K562 (cell line): ENCODE results near the gene ENKUR. TPM values are rescaled to one million over a fixed set of nuclear protein-coding genes. Genes with fewer than 3 reads are reported as not detected.

Experiments
- ATF7 ChIP-seq: fragments of 450-650 bp; IDR thresholded peaks from 2 replicates; pipeline ENCODE4 v1.7.1; 2014; ENCODE audit warnings: mild to moderate bottlenecking, moderate library complexity
- CBX5 ChIP-seq: IDR thresholded peaks from 2 replicates; pipeline ENCODE4 v1.6.1; 2014; ENCODE audit warnings: low read depth, borderline replicate concordance
- CCNT2 ChIP-seq: IDR thresholded peaks from 2 replicates; pipeline ENCODE4 v1.6.1; 2011; ENCODE audit warnings: borderline replicate concordance, low read depth, mild to moderate bottlenecking, moderate library complexity, mixed read lengths, low read length; ENCODE audit not compliant: insufficient read length; ENCODE audit errors: extremely low read depth
- EWSR1 ChIP-seq: fragments of 450-650 bp; IDR thresholded peaks from 2 replicates; pipeline ENCODE4 v1.6.1; 2018; ENCODE audit warnings: borderline replicate concordance, mild to moderate bottlenecking, low read depth, moderate library complexity; ENCODE audit not compliant: partially characterized antibody
- HOMEZ ChIP-seq: fragments of 250-450 bp; sonication (Bioruptor Pico); IDR thresholded peaks from 2 replicates; pipeline ENCODE4 v1.4.0; 2020; ENCODE audit warnings: mild to moderate bottlenecking, moderate library complexity
- PCBP1 ChIP-seq: fragments of 200-400 bp; formaldehyde crosslinking; IDR thresholded peaks from 2 replicates; pipeline ENCODE4 v1.6.1; 2018; ENCODE audit warnings: mild to moderate bottlenecking, low read depth, low read length; ENCODE audit not compliant: poor library complexity, severe bottlenecking
- POU5F1 ChIP-seq: fragments of 150-350 bp; IDR thresholded peaks from 2 replicates; pipeline ENCODE4 v1.6.1; 2014; ENCODE audit warnings: borderline replicate concordance, low read length, low read depth, mild to moderate bottlenecking; ENCODE audit not compliant: partially characterized antibody
- RBM17 ChIP-seq: fragments of 200-400 bp; formaldehyde crosslinking; IDR thresholded peaks from 2 replicates; pipeline ENCODE4 v1.6.1; 2017; ENCODE audit warnings: low read depth, mild to moderate bottlenecking, low read length, borderline replicate concordance
- RERE ChIP-seq: sonication (generic); formaldehyde crosslinking; IDR thresholded peaks from 2 replicates; pipeline ENCODE4 v1.8.0; 2023; ENCODE audit warnings: missing genetic modification reagents, mild to moderate bottlenecking, borderline replicate concordance
- SIX5 ChIP-seq, 2 experiments: IDR thresholded peaks; 2 replicates each; pipeline ENCODE4 v1.6.1; 2011; ENCODE audit warnings: low read length in 2 of 2, borderline replicate concordance in 1 of 2, low read depth in 1 of 2, mild to moderate bottlenecking in 1 of 2, moderate library complexity in 1 of 2; ENCODE audit not compliant: insufficient read depth in 1 of 2
- SPI1 ChIP-seq: IDR thresholded peaks from 2 replicates; pipeline ENCODE4 v1.6.1; 2011; ENCODE audit warnings: low read depth, low read length, control low read depth, borderline replicate concordance
- YBX1 ChIP-seq: fragments of 450-650 bp; IDR thresholded peaks from 2 replicates; pipeline ENCODE4 v1.7.1; 2016; ENCODE audit warnings: mild to moderate bottlenecking
- ZBTB2 ChIP-seq: fragments of 450-650 bp; IDR thresholded peaks from 2 replicates; pipeline ENCODE4 v1.6.1; 2016; ENCODE audit warnings: antibody characterized with exemption
- ZNF143 ChIP-seq: sonication (generic); formaldehyde crosslinking; IDR thresholded peaks from 2 replicates; pipeline ENCODE4 v1.9.0; 2022; ENCODE audit warnings: mild to moderate bottlenecking, missing genetic modification reagents
- ZNF212 ChIP-seq: fragments of 450-650 bp; formaldehyde crosslinking; IDR thresholded peaks from 2 replicates; pipeline ENCODE4 v1.4.0; 2020; ENCODE audit warnings: mild to moderate bottlenecking
- ZSCAN32 ChIP-seq: fragments of 450-650 bp; formaldehyde crosslinking; IDR thresholded peaks from 2 replicates; pipeline ENCODE4 v1.4.0; 2020; ENCODE audit warnings: mild to moderate bottlenecking, moderate library complexity
- polyA plus RNA-seq, 8 experiments: library from polyadenylated mRNA; depleted of rRNA in 4 of 8; stranded (reverse) in 5 of 8; unstranded in 3 of 8; fragments of >200 nt; fragmentation: Nextera tagmentation in 2 of 8; fragmentation: Illumina TruSeq in 1 of 8; extraction: Ambion mirVana in 2 of 8; extraction: Trizol in 1 of 8; gene quantifications; 2 replicates each; pipeline versions ENCODE4 v1.2.1 to v1.2.3, GENCODE V29; 2011 to 2014; ENCODE audit warnings: inconsistent platforms in 1 of 8, missing spikeins in 1 of 8
- total RNA-seq, 7 experiments: library from RNA; depleted of rRNA in 6 of 7; stranded (reverse); fragments of >200 nt in 6 of 7; fragmentation: Illumina TruSeq in 2 of 7; extraction: Trizol in 2 of 7; gene quantifications; 2 replicates each; pipeline versions ENCODE4 v1.2.1 to v1.2.3, GENCODE V29; 2011 to 2021; ENCODE audit warnings: low replicate concordance in 1 of 7

The ENKUR gene
- total and polyA plus RNA-seq, 9 of the 15 experiments (the other 6 are each of a cell fraction or from before 2014, with no cell fraction given) = 0.06 to 0.46 (median 0.20) TPM

- TF ChIP-seq RERE (CRISPR knock-in tag) = peak; percentile 16; the same call in 1 of the 2 replicates
- peak; percentile 79; the same call in 1 of the 2 replicates for TF ChIP-seq ZBTB2
- no peak for TF ChIP-seq SIX5 (IDR thresholded peaks at IDR 0.05; ENCODE audit: borderline replicate concordance in 1 of 2, insufficient read depth in 1 of 2, low read depth in 1 of 2, low read length in 2 of 2)
- TF ChIP-seq SPI1 = no peak
- no peak for TF ChIP-seq CBX5
- TF ChIP-seq ZNF212 = no peak
- TF ChIP-seq POU5F1 = no peak
- TF ChIP-seq ZNF143 = peak; percentile 48; the same call in 1 of the 2 replicates
- peak; percentile 33 for TF ChIP-seq ZSCAN32 (CRISPR knock-in tag)
- TF ChIP-seq YBX1 = no peak
- no peak for TF ChIP-seq EWSR1
- no peak for TF ChIP-seq PCBP1
- no peak for TF ChIP-seq RBM17
- no peak for TF ChIP-seq HOMEZ (CRISPR knock-in tag)
- TF ChIP-seq CCNT2 = peak; percentile 92
- TF ChIP-seq ATF7 = peak; percentile 63
These were observed 607 bp upstream of the ENKUR start, which contains the start of gene THNSL1 (continued) for GRCh38 chr10:25016376-25017153.
